Activated effector memory CD4-positive, alpha-beta T cell treated with Interleukin-2 at 50 U/mL for 16 hours (primary cell): ENCODE measurements around the gene PHLDA3.

Experiments used
- DNase-seq: peaks from one replicate; pipeline ENCODE4 v3.0.0-alpha.2; 2020

Gene PHLDA3

GRCh38 chr1:201460814-201461644 lies 8.0 kb downstream of the PHLDA3 start:
- no peak for DNase-seq

- no peak for DNase-seq
These were observed 9.2 kb downstream of the PHLDA3 start for GRCh38 chr1:201459775-201460174.

- DNase-seq: no peak
These were observed 9.9 kb downstream of the PHLDA3 start for GRCh38 chr1:201459052-201459451.

- DNase-seq: no peak
These were observed 11.5 kb downstream of the PHLDA3 start for GRCh38 chr1:201457508-201457960.

GRCh38 chr1:201456499-201457309 lies 12.3 kb downstream of the PHLDA3 start:
- DNase-seq: no peak

GRCh38 chr1:201455098-201455497 lies 13.9 kb downstream of the PHLDA3 start:
- DNase-seq: no peak

GRCh38 chr1:201454608-201455007 lies 14.4 kb downstream of the PHLDA3 start:
- no peak for DNase-seq

GRCh38 chr1:201452866-201453265 lies 16.1 kb downstream of the PHLDA3 start:
- DNase-seq: no peak

- DNase-seq: no peak
These were observed 18.2 kb downstream of the PHLDA3 start for GRCh38 chr1:201450721-201451291.

GRCh38 chr1:201448990-201449389 lies 20.0 kb downstream of the PHLDA3 start:
- no peak for DNase-seq

GRCh38 chr1:201447903-201448871 lies 20.8 kb downstream of the PHLDA3 start:
- peak; percentile 44 for DNase-seq

GRCh38 chr1:201445310-201445709 lies 23.7 kb downstream of the PHLDA3 start:
- no peak for DNase-seq

- no peak for DNase-seq
These were observed 24.2 kb downstream of the PHLDA3 start for GRCh38 chr1:201444792-201445191.

- DNase-seq: no peak
These were observed 25.2 kb downstream of the PHLDA3 start for GRCh38 chr1:201443747-201444146.

- DNase-seq: no peak
These were observed 32.0 kb downstream of the PHLDA3 start for GRCh38 chr1:201436969-201437368.

- DNase-seq: no peak
These were observed 32.6 kb downstream of the PHLDA3 start for GRCh38 chr1:201436393-201436792.

- no peak for DNase-seq
These were observed 34.7 kb downstream of the PHLDA3 start for GRCh38 chr1:201434266-201434665.

GRCh38 chr1:201433609-201434008 lies 35.4 kb downstream of the PHLDA3 start:
- no peak for DNase-seq

GRCh38 chr1:201430776-201431175 lies 38.2 kb downstream of the PHLDA3 start:
- no peak for DNase-seq

GRCh38 chr1:201429736-201430501 lies 39.1 kb downstream of the PHLDA3 start:
- DNase-seq: no peak

GRCh38 chr1:201427963-201428362 lies 41.0 kb downstream of the PHLDA3 start:
- DNase-seq: no peak
